Stimulated activated CD4-positive, alpha-beta T cell treated with anti-CD3 and anti-CD28 coated beads, Interleukin-1b, Interleukin-23, amount 100 ng/mL, for 1 hour (primary cell): ENCODE results near the gene FAM170B.

Experiments
- DNase-seq, 2 donors: peaks; one replicate each; pipeline ENCODE4 v3.0.0-alpha.2; 2020; ENCODE audit warnings: low read depth in 2 of 2

The FAM170B gene

DNA sequence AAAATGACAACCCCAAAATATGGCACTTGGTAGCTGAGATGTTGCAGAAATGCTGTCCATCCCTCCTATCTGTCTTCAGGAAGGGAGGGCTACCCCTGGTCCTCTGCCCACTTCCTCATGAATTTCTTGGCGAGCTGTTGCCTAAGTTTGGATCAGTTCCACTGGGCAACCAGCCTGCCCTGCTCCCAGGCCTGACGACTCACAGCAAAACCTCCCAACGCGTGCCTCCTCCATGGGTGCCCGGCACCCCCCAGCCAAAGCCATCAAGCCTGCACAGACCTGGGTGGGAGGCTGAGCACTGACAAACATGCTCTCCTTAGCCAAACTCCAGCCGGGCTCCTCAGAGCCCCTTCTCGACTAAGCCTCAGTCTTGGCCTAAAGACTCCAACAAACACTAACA lies 27.4 kb downstream of the FAM170B start:
- no peak for DNase-seq

- no peak for DNase-seq
Observed at GRCh38 chr10:49105076-49105475, 28.7 kb downstream of the FAM170B start.

- no peak for DNase-seq
Observed at GRCh38 chr10:49104323-49104722, 29.5 kb downstream of the FAM170B start.

DNA sequence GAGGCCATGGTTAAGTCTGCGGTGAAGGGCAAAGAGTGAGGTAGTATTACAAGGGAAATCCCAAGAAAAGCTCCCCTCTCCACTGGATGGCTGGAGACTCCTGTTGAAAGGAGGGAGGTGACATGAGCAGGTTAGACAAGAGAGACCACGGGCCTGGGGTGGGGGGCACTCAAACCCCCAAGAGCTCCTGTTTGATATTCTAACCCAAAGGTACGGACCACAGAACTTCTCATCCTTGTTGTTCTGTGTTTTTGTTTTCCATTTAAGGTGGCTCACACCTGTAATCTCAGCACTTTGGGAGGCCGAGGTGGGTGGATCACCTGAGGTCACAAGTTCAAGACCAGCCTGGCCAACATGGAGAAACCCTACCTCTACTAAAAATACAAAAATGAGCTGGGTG lies 30.1 kb downstream of the FAM170B start:
- no peak for DNase-seq

- no peak for DNase-seq
Observed at GRCh38 chr10:49099046-49099445, 34.8 kb downstream of the FAM170B start.

DNA sequence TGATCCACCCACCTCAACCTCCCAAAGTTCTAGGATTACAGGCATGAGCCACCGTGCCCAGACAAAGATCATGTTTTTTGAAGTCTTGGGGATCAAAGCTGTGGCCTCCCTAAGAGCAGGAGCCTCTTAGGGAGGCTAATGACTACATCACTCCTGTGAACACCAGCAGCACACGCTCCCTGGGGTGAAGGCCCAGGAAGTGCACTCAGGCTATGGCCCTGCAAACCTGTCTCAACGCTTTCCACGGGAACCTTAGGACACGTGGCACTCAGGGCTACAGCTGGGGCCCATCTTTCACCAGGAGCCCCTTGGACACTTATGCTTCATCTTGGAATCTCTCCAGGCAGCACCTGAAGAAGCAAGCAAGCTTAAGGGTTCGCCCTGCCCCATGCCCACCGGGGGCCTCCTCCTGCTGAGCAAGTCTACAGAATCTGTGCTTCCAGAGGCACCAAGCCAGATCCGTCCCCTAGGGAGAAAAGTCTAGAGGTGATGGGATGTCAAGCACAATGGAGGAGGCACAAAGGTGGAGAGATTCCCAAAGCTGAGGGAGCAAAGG lies 36.9 kb downstream of the FAM170B start:
- no peak for DNase-seq

DNA sequence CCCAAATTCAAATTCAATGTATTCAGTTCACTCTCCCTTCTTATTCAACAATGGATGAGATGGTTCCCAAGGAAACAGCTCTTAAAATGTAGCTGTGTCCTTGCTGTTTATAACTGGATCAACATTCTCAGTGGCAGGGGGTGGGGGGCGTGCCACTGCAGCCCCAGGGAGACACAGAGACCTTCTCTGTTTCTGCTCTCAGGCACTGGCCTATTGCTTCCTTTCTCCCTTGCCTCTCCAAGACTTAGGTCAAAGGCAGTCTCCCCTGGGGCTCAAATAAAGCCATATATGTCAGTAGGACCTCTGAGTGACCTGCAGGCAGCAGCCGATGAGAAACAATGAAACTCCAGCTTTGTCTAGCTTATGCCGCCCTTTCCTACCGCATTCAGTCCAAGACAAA lies 39.2 kb downstream of the FAM170B start:
- DNase-seq: no peak

GRCh38 chr10:49093922-49094321 lies 39.9 kb downstream of the FAM170B start:
- no peak for DNase-seq

GRCh38 chr10:49092477-49092876 lies 41.3 kb downstream of the FAM170B start:
- DNase-seq: no peak

DNA sequence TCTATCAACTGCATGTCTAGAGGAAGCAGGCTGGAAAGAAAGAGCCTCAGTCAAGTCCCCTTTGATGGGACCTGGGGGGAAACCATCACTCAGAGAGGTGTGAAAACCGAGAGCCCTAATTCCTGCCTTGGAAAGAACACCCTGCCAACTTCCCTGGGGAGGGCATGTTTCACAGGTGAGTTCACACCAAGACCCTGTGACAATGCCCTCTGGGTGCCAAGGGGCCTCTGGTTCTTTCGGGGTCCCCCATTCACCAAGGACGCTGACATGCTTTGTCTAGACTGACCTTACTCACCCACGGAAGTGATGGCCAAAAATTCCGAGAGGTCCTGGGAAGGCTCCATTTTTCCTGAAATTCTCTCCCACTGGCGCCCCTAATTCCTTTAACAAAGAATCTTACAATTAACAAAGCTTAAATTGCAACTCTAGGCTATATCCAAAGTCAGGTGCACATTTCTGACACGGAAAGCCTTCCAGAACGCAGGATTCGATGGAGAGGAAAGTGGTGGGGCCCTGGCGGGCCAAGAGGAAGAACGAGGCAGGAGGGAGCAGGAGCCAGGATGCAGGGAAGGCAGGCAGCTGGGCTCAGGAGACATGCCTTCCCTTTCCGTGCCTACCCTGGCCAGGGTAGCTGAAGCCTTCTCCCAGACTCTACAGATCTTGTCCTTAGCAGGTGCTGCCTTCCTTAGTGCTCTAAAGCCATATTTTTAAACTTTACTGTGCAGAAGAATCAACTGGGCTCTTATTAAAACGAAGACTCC lies 42.2 kb downstream of the FAM170B start:
- no peak for DNase-seq

- DNase-seq: no peak
Observed at GRCh38 chr10:49090696-49091380, 43.0 kb downstream of the FAM170B start.

GRCh38 chr10:49090189-49090575 lies 43.6 kb downstream of the FAM170B start:
- no peak for DNase-seq

- DNase-seq: no peak
Observed at GRCh38 chr10:49089557-49090188, 44.1 kb downstream of the FAM170B start.

DNA sequence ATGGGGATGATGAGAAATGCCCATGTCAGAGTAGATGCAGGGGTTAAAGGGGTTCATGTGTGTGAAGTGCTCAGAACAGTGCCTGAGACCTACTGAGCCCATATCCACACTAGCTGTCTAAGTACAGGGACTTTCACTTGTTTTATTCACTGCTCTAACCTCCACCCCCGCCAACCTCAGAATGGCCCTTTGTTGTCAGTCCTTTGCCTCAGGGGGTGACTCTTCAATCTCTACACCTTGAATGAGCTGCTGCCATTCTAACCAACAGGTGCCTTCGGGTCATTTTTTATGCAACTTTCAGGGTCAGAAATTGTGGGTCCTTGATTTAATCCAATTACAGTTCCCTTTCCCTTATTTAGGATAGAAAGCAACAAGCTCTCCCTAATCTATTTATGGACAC lies 44.7 kb downstream of the FAM170B start:
- no peak for DNase-seq

- no peak for DNase-seq
Observed at GRCh38 chr10:49086889-49087288, 46.9 kb downstream of the FAM170B start.

DNA sequence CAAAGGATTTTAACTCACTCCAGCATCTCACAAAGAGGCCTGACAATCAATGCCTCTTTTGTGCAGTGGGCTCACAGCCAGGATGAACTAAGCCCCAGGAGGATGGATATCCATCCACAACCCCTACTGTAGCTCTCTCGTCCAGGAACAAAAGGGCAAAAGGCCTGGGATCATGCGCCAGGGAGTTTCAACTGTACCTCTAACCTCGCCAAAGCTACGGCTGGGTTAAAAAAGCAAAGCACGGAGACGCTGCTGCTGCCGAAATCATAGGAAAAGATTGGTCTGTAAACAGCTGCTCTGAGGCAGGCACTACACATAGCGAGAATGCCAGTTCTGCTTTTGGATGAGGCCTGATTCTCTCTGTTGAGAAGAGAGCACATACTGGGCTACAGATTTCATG lies 50.6 kb downstream of the FAM170B start:
- DNase-seq: no peak

DNA sequence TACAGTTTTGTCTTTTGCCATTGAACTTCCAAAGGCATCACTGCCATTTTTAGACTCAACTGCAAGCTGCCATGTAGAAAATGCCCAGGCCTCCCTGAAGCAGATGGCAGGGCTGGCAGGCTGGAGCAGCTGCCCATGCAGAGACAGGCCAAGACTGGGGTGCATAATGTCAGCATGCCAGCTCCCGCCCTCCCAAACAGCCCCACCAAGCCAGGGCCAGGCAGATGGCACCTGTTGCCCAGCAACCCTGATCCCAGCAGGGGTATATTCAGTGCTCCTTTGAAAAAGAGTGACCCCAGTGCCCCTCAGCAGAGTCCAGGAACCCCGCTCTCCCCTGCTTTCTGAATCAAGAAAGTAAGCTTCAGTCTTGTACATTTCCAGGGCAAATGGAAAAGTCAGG lies 51.1 kb downstream of the FAM170B start:
- DNase-seq: no peak

DNA sequence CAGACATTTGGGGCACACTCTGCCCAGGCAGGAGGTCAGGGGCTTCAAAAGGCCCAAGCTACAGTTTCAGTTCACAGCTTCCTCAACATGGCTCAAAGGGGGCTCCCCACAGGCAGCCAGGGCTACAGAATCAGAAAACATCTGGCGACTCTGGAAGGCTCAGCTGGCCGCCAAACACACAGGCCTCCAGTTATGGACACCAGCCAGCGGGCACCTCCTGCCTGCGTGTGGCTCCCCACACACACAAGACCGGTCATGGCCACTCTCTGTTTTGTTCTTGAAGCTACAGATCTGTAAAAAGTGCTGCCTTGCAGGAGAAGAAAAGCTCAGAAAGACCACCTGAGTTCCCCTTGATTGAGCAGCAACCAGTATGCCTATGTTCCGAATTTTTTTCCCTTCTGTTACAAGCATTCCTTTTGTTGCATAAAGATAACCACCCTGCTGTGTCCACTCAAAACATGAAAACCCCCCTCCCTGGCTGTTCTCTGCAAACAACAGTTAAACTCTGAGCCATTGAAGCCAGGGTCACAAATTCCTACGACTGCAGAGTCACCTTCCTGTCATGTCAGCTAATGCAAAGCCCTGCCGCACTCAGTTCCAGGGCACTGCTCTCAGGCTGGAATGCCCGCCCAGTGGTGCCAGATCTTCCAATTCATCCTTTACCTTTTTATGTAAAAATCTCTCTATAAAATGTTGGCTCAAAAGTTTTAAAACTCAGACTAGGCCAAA lies 52.1 kb downstream of the FAM170B start:
- DNase-seq: no peak
